Aorta (tissue), 5 donors: Measurements from ENCODE around the gene JUNB. TPM values are rescaled to one million over a fixed set of nuclear protein-coding genes. Genes with fewer than 3 reads are reported as not detected.
"Not testable (repeated sequence)": the region's sequence is repeated elsewhere in the genome, so short reads cannot be mapped to it uniquely, and the experiment has no call there.

Source experiments
- ATAC-seq: fragments of 200-7000 bp; cut with Tn5 transposase; one replicate; pipeline ENCODE4 v1.9.1; 2022; ENCODE audit warnings: moderate library complexity; ENCODE audit not compliant: low FRiP score
- DNase-seq, 2 donors: peaks; one replicate each; pipeline ENCODE4 v3.0.0-alpha.2; 2020
- H3K27ac ChIP-seq, 2 donors: one replicate each; pipeline ENCODE4 v1.5.1; 2013; ENCODE audit warnings: low read length in 2 of 2, mild to moderate bottlenecking in 2 of 2, moderate library complexity in 2 of 2, control low read depth in 1 of 2, inconsistent platforms in 1 of 2, low read depth in 1 of 2
- H3K27me3 ChIP-seq, 2 donors: one replicate each; pipeline ENCODE4 v1.6.1; 2013; ENCODE audit warnings: control low read depth in 1 of 2, low read length in 1 of 2, mild to moderate bottlenecking in 1 of 2, moderate library complexity in 1 of 2; ENCODE audit not compliant: insufficient read depth in 2 of 2, control insufficient read depth in 1 of 2
- H3K36me3 ChIP-seq, 2 donors: one replicate each; pipeline ENCODE4 v1.6.1; 2013; ENCODE audit warnings: control low read depth in 1 of 2, low read length in 1 of 2, mild to moderate bottlenecking in 1 of 2; ENCODE audit not compliant: insufficient read depth in 2 of 2, control insufficient read depth in 1 of 2
- H3K4me1 ChIP-seq, 2 donors: one replicate each; pipeline ENCODE4 v1.6.1; 2013; ENCODE audit warnings: low read length in 2 of 2, control low read depth in 1 of 2, mild to moderate bottlenecking in 1 of 2, moderate library complexity in 1 of 2; ENCODE audit not compliant: insufficient read depth in 2 of 2, control insufficient read depth in 1 of 2
- H3K4me3 ChIP-seq, 2 donors: one replicate each; pipeline ENCODE4 v1.5.1; 2013; ENCODE audit warnings: low read length in 2 of 2, control low read depth in 1 of 2, mild to moderate bottlenecking in 1 of 2
- H3K9me3 ChIP-seq: one replicate; pipeline ENCODE4 v1.6.1; 2013; ENCODE audit warnings: mild to moderate bottlenecking, low read length; ENCODE audit not compliant: control insufficient read depth
- WGBS, 2 donors: extraction: QIAGEN DNeasy Blood & Tissue Kit; methylation state at CpG; one replicate each; pipeline ENCODE4 v1.1.7; 2013; 5-methylcytosine and 5-hydroxymethylcytosine counted together
- intact Hi-C, 2 donors: fragments of 100-400 bp; cut with DNase I; formaldehyde crosslinking; loops; one replicate each; pipeline versions ENCODE4 v1.14.2 to v1.15.0; 2022
- polyA plus RNA-seq, 2 donors: library from polyadenylated mRNA; stranded (reverse); fragments of 200-250 nt; gene quantifications; one replicate each; pipeline ENCODE4 v1.2.3, GENCODE V29; 2013
- total RNA-seq, 2 donors: library from RNA; stranded (reverse); fragmentation: NEBNext Ultra II Directional; extraction: Animal tissue kit (Norgen Biotek cat#: 25700); gene quantifications; one replicate each; pipeline ENCODE4 v1.2.1, GENCODE V29; 2021
- donor health status: healthy with polysubstance abuse.
- donor health status: Bipolar disorder and iron deficiency.
- donor health status: DM: no; HTN: no; CAD: no.
- donor health status: DM: no; HTN: no; CAD: no.
- donor health status: DM: yes; HTN: yes; CAD: no.

Gene JUNB
- total and polyA plus RNA-seq, 4 donors: 97.0 to 623 (median 429) TPM

- DNase-seq: peak; percentile 83 to 90
- no peaks in the 10 kb centered on the region for H3K9me3 ChIP-seq
- H3K36me3 ChIP-seq: no peaks in the 10 kb centered on the region
- H3K4me3 ChIP-seq: no peak overlapping the region
- intact Hi-C loops: loop anchor here (1.0 to 10.0 kb wide), 4 partner anchors 23 to 1048 kb away; partner anchors contain the start of gene TNPO2 (in 1 of the 2)
- no peaks in the 10 kb centered on the region for H3K4me1 ChIP-seq
- peaks cover 0 to 2% of the 10 kb centered on the region in 2 donors for H3K27me3 ChIP-seq
- H3K27ac ChIP-seq: peak overlapping the region in 1 of 2 donors; percentile 34
- peak; percentile 55 for ATAC-seq
- 4 to 6% methylated on average over 18 of the region's 18 CpGs for WGBS, 2 donors
Measured at GRCh38 chr19:12796146-12797071, 5.1 kb downstream of the JUNB start.

- Histone ChIP-seq H3K27ac (no peak overlapping the region), H3K4me1 (no peaks in the 10 kb centered on the region), H3K36me3 (no peaks in the 10 kb centered on the region), H3K27me3 (peaks cover 0 to 2% of the 10 kb centered on the region in 2 donors), H3K9me3 (no peaks in the 10 kb centered on the region), H3K4me3 (no peak overlapping the region)
- no peak for ATAC-seq
- intact Hi-C loops: loop anchor here (5.0 to 10.0 kb wide), 3 partner anchors 35 to 1048 kb away; partner anchors contain the start of gene TNPO2 (in 1 of the 2)
- DNase-seq: no peak
- WGBS, 2 donors: 90 to 93% methylated on average over 6 of the region's 6 CpGs
Measured at GRCh38 chr19:12797141-12797587, 5.9 kb downstream of the JUNB start.

- WGBS, 2 donors: 92 to 93% methylated on average over 7 of the region's 7 CpGs
- H3K9me3 ChIP-seq: not testable (repeated sequence)
Measured at GRCh38 chr19:12797607-12798006, 6.3 kb downstream of the JUNB start.

GRCh38 chr19:12799742-12800465, 8.6 kb downstream of the JUNB start:
- no peaks in the 10 kb centered on the region for H3K9me3 ChIP-seq
- WGBS, 2 donors: 87 to 90% methylated on average over 18 of the region's 18 CpGs
- H3K4me3 ChIP-seq: no peak overlapping the region
- H3K36me3 ChIP-seq: no peaks in the 10 kb centered on the region
- H3K4me1 ChIP-seq: no peaks in the 10 kb centered on the region
- DNase-seq (no peak), ATAC-seq (no peak)
- H3K27me3 ChIP-seq: no peaks in the 10 kb centered on the region
- intact Hi-C loops: loop anchor here (5.0 to 10.0 kb wide), 3 partner anchors 38 to 1045 kb away; partner anchors contain the start of gene TNPO2 (in 1 of the 2)
- no peak overlapping the region for H3K27ac ChIP-seq

More at GRCh38 chr19:12797607-12798006, 6.3 kb downstream of the JUNB start:
- not testable (repeated sequence) for H3K27me3 ChIP-seq, ATAC-seq, H3K4me1 ChIP-seq, H3K36me3 ChIP-seq, H3K4me3 ChIP-seq, H3K27ac ChIP-seq, DNase-seq
- intact Hi-C loops: loop anchor here (5.0 to 10.0 kb wide), 3 partner anchors 35 to 1047 kb away; partner anchors contain the start of gene TNPO2 (in 1 of the 2)

GRCh38 chr19:12800466-12800770, 9.1 kb downstream of the JUNB start:
- Histone ChIP-seq H3K4me3 (no peak overlapping the region), H3K36me3 (no peaks in the 10 kb centered on the region), H3K27ac (no peak overlapping the region), H3K27me3 (no peaks in the 10 kb centered on the region), H3K9me3 (no peaks in the 10 kb centered on the region), H3K4me1 (no peaks in the 10 kb centered on the region)
- intact Hi-C loops: loop anchor here in 1 of 2 donors (5.0 kb wide), 1 partner anchor 38 kb away; no protein-coding TSS in a partner anchor
- DNase-seq (no peak), ATAC-seq (no peak)
- WGBS, 2 donors: 80 to 86% methylated on average over 1 of the region's 1 CpG

GRCh38 chr19:12800923-12801465, 9.7 kb downstream of the JUNB start:
- Histone ChIP-seq H3K36me3 (no peaks in the 10 kb centered on the region), H3K27me3 (no peaks in the 10 kb centered on the region), H3K4me1 (no peaks in the 10 kb centered on the region), H3K4me3 (peak overlapping the region; percentile 51 to 59), H3K9me3 (no peaks in the 10 kb centered on the region), H3K27ac (peak overlapping the region in 1 of 2 donors; percentile 16)
- intact Hi-C loops: loop anchor here in 1 of 2 donors (5.0 kb wide), 1 partner anchor 39 kb away; no protein-coding TSS in a partner anchor
- DNase-seq (peak in 1 of 2 donors; percentile 80), ATAC-seq (peak; percentile 31)
- WGBS, 2 donors: 9 to 11% methylated on average over 38 of the region's 38 CpGs

- Histone ChIP-seq H3K27me3 (no peaks in the 10 kb centered on the region), H3K27ac (peak within 1 kb of the TSS in 1 of 2 donors; percentile 16), H3K4me3 (peak within 1 kb of the TSS; percentile 51 to 59), H3K4me1 (no peaks in the 10 kb centered on the region), H3K36me3 (no peaks in the 10 kb centered on the region), H3K9me3 (no peaks in the 10 kb centered on the region)
- DNase-seq (peak; percentile 86 to 92), ATAC-seq (peak; percentile 84)
- 0 to 1% methylated on average over 62 to 78 of the region's 78 CpGs for WGBS, 2 donors
- intact Hi-C loops: loop anchor here in 1 of 2 donors (5.0 kb wide), 1 partner anchor 39 kb away; no protein-coding TSS in a partner anchor
Measured at GRCh38 chr19:12801466-12802266, 10.4 kb downstream of the JUNB start, which contains the start of the genes PRDX2 and THSD8. Gene PRDX2, minus strand, starts transcription at chr19:12801800. Its CDS starts 539 bp downstream, at chr19:12801261. Gene THSD8, plus strand, starts transcription at chr19:12802069. Its CDS starts 3 bp downstream, at chr19:12802072.
